HepG2 (cell line): Measurements from ENCODE around the gene DHRS1. TPM values are rescaled to one million over a fixed set of nuclear protein-coding genes. Genes with fewer than 3 reads are reported as not detected.

Experiments
- CCDC6 ChIP-seq: sonication (generic); formaldehyde crosslinking; IDR thresholded peaks from 2 replicates; pipeline ENCODE4 v1.8.1; 2022; ENCODE audit warnings: mild to moderate bottlenecking, missing genetic modification reagents, moderate library complexity
- KAT2B ChIP-seq: fragments of 150-350 bp; IDR thresholded peaks from 2 replicates; pipeline ENCODE4 v1.6.1; 2014; ENCODE audit warnings: low read depth, low read length, borderline replicate concordance
- MATR3 ChIP-seq: sonication (generic); formaldehyde crosslinking; IDR thresholded peaks from 2 replicates; pipeline ENCODE4 v1.4.0; 2020; ENCODE audit warnings: missing genetic modification reagents
- NFKB2 ChIP-seq: sonication (generic); formaldehyde crosslinking; IDR thresholded peaks from 2 replicates; pipeline ENCODE4 v1.4.0; 2020; ENCODE audit warnings: missing genetic modification reagents, borderline replicate concordance
- NR2C2 ChIP-seq: sonication (generic); formaldehyde crosslinking; IDR thresholded peaks from 2 replicates; pipeline ENCODE4 v1.4.0; 2020; ENCODE audit warnings: missing genetic modification reagents, mild to moderate bottlenecking, moderate library complexity, borderline replicate concordance
- POGZ ChIP-seq: sonication (generic); formaldehyde crosslinking; IDR thresholded peaks from 2 replicates; pipeline ENCODE4 v1.4.0; 2020; ENCODE audit warnings: mild to moderate bottlenecking, missing genetic modification reagents
- ZNF350 ChIP-seq: sonication (generic); formaldehyde crosslinking; IDR thresholded peaks from 2 replicates; pipeline ENCODE4 v1.4.0; 2020; ENCODE audit warnings: mild to moderate bottlenecking, low read depth, missing genetic modification reagents, borderline replicate concordance
- ZNF775 ChIP-seq: sonication (generic); formaldehyde crosslinking; IDR thresholded peaks from 2 replicates; pipeline ENCODE4 v1.4.0; 2020; ENCODE audit warnings: missing genetic modification reagents, mild to moderate bottlenecking, moderate library complexity, borderline replicate concordance
- polyA plus RNA-seq, 8 experiments: library from polyadenylated mRNA; depleted of rRNA in 3 of 8; stranded (reverse) in 7 of 8; unstranded in 1 of 8; fragments of >200 nt; fragmentation: Illumina TruSeq in 4 of 8; extraction: Trizol in 4 of 8; gene quantifications; 2 replicates each; pipeline versions ENCODE4 v1.2.1 to v1.2.3, GENCODE V29; 2011 to 2016; ENCODE audit warnings: low read depth in 4 of 8, missing spikeins in 1 of 8, mixed read lengths in 1 of 8; ENCODE audit not compliant: insufficient read depth in 1 of 8
- total RNA-seq, 5 experiments: library from RNA; depleted of rRNA; stranded (reverse); fragments of >200 nt; fragmentation: Illumina TruSeq; extraction: Trizol; gene quantifications; 2 replicates each; pipeline ENCODE4 v1.2.3, GENCODE V29; 2016; ENCODE audit warnings: low read depth in 1 of 5
- TF ChIP-seq, protein P1 (sequence below): sonication (generic); formaldehyde crosslinking; IDR thresholded peaks from 2 replicates; pipeline ENCODE4 v1.5.1; 2020; ENCODE audit warnings: missing genetic modification reagents, mild to moderate bottlenecking, borderline replicate concordance
- TF ChIP-seq, protein P2 (sequence below): sonication (generic); formaldehyde crosslinking; IDR thresholded peaks from 2 replicates; pipeline ENCODE4 v1.4.0; 2020; ENCODE audit warnings: missing genetic modification reagents
- TF ChIP-seq, protein P3 (sequence below): sonication (generic); formaldehyde crosslinking; IDR thresholded peaks from 2 replicates; pipeline ENCODE4 v1.4.0; 2020; ENCODE audit warnings: mild to moderate bottlenecking, low read depth, missing genetic modification reagents
- TF ChIP-seq, protein P4 (sequence below): sonication (generic); formaldehyde crosslinking; IDR thresholded peaks from 2 replicates; pipeline ENCODE4 v1.4.0; 2020; ENCODE audit warnings: missing genetic modification reagents, borderline replicate concordance
- TF ChIP-seq, protein P5 (sequence below): sonication (generic); formaldehyde crosslinking; conservative IDR thresholded peaks from 2 replicates; pipeline ENCODE4 v1.4.0; 2020; ENCODE audit warnings: missing genetic modification reagents

The DHRS1 gene
- total and polyA plus RNA-seq, 2 of the 13 experiments (the other 11 are each of a cell fraction or from before 2014, with no cell fraction given) = 49.8 to 60.8 TPM

DNA sequence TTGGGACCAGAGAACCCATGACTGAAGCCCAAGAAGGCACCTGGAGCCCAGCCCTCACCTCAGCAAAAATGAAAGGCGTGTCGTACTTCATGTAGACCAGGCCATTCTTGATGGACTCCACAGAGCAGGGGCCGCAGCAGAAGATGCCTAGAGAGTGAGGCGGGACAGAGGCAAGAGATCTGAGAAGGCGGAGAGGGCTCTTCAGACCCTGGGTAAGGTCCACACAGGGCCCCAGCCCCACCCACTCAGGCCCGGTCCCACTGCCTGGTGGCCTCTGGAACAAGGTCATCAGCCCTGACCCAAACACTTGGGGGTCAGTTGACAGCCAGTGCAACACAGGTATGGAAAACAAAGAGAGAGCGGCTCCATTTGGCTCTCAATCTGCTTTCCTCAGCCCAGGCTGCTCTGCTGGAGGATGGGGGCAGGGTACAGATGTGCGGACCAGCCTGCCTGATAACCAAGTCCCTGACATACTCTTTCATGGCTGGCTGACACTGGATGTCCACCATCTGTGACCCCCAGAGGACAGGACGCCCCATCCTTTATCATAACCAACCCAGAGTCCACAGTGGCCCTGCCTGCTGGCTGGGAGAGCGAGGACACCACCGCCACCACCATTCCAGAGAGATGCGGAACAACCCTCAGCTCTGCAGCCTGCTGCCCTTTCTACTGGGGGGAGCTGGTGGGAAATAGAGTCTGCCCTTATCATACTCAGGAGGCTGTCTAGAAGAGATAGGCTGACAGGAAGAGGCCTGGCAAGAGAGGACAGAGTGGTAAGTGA lies 43.5 kb downstream of the DHRS1 start (continued):
- TF ChIP-seq, protein P1, sequence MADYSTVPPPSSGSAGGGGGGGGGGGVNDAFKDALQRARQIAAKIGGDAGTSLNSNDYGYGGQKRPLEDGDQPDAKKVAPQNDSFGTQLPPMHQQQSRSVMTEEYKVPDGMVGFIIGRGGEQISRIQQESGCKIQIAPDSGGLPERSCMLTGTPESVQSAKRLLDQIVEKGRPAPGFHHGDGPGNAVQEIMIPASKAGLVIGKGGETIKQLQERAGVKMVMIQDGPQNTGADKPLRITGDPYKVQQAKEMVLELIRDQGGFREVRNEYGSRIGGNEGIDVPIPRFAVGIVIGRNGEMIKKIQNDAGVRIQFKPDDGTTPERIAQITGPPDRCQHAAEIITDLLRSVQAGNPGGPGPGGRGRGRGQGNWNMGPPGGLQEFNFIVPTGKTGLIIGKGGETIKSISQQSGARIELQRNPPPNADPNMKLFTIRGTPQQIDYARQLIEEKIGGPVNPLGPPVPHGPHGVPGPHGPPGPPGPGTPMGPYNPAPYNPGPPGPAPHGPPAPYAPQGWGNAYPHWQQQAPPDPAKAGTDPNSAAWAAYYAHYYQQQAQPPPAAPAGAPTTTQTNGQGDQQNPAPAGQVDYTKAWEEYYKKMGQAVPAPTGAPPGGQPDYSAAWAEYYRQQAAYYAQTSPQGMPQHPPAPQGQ = no peak
- TF ChIP-seq POGZ (CRISPR knock-in tag) (peak; percentile 64; the same call in 1 of the 2 replicates), MATR3 (CRISPR knock-in tag) (no peak), CCDC6 (CRISPR knock-in tag) (peak; percentile 73), NR2C2 (peak; percentile 67; the same call in 1 of the 2 replicates), ZNF775 (CRISPR knock-in tag) (peak; percentile 40; the same call in 1 of the 2 replicates), ZNF350 (CRISPR knock-in tag) (peak; percentile 44; the same call in 1 of the 2 replicates), NFKB2 (CRISPR knock-in tag) (peak; percentile 44; the same call in 1 of the 2 replicates), KAT2B (no peak)
- TF ChIP-seq, protein P2, sequence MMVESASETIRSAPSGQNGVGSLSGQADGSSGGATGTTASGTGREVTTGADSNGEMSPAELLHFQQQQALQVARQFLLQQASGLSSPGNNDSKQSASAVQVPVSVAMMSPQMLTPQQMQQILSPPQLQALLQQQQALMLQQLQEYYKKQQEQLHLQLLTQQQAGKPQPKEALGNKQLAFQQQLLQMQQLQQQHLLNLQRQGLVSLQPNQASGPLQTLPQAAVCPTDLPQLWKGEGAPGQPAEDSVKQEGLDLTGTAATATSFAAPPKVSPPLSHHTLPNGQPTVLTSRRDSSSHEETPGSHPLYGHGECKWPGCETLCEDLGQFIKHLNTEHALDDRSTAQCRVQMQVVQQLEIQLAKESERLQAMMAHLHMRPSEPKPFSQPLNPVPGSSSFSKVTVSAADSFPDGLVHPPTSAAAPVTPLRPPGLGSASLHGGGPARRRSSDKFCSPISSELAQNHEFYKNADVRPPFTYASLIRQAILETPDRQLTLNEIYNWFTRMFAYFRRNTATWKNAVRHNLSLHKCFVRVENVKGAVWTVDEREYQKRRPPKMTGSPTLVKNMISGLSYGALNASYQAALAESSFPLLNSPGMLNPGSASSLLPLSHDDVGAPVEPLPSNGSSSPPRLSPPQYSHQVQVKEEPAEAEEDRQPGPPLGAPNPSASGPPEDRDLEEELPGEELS (CRISPR knock-in tag) = peak; percentile 65; the same call in 1 of the 2 replicates
- TF ChIP-seq, protein P3, sequence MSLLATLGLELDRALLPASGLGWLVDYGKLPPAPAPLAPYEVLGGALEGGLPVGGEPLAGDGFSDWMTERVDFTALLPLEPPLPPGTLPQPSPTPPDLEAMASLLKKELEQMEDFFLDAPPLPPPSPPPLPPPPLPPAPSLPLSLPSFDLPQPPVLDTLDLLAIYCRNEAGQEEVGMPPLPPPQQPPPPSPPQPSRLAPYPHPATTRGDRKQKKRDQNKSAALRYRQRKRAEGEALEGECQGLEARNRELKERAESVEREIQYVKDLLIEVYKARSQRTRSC (CRISPR knock-in tag) = no peak
- TF ChIP-seq, protein P4, sequence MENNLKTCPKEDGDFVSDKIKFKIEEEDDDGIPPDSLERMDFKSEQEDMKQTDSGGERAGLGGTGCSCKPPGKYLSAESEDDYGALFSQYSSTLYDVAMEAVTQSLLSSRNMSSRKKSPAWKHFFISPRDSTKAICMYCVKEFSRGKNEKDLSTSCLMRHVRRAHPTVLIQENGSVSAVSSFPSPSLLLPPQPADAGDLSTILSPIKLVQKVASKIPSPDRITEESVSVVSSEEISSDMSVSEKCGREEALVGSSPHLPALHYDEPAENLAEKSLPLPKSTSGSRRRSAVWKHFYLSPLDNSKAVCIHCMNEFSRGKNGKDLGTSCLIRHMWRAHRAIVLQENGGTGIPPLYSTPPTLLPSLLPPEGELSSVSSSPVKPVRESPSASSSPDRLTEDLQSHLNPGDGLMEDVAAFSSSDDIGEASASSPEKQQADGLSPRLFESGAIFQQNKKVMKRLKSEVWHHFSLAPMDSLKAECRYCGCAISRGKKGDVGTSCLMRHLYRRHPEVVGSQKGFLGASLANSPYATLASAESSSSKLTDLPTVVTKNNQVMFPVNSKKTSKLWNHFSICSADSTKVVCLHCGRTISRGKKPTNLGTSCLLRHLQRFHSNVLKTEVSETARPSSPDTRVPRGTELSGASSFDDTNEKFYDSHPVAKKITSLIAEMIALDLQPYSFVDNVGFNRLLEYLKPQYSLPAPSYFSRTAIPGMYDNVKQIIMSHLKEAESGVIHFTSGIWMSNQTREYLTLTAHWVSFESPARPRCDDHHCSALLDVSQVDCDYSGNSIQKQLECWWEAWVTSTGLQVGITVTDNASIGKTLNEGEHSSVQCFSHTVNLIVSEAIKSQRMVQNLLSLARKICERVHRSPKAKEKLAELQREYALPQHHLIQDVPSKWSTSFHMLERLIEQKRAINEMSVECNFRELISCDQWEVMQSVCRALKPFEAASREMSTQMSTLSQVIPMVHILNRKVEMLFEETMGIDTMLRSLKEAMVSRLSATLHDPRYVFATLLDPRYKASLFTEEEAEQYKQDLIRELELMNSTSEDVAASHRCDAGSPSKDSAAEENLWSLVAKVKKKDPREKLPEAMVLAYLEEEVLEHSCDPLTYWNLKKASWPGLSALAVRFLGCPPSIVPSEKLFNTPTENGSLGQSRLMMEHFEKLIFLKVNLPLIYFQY = peak; percentile 91; the same call in 1 of the 2 replicates
- TF ChIP-seq, protein P5, sequence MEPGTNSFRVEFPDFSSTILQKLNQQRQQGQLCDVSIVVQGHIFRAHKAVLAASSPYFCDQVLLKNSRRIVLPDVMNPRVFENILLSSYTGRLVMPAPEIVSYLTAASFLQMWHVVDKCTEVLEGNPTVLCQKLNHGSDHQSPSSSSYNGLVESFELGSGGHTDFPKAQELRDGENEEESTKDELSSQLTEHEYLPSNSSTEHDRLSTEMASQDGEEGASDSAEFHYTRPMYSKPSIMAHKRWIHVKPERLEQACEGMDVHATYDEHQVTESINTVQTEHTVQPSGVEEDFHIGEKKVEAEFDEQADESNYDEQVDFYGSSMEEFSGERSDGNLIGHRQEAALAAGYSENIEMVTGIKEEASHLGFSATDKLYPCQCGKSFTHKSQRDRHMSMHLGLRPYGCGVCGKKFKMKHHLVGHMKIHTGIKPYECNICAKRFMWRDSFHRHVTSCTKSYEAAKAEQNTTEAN (CRISPR knock-in tag) = no peak
